Calu3 (cell line): ENCODE data around the gene KCNH4. TPM values are rescaled to one million over a fixed set of nuclear protein-coding genes. Genes with fewer than 3 reads are reported as not detected.
"Not testable (repeated sequence)": the region's sequence is repeated elsewhere in the genome, so short reads cannot be mapped to it uniquely, and the experiment has no call there.

Experiments used
- BruUV-seq: library from RNA; stranded (reverse); fragments of 400-500 nt; replicated peaks from 2 replicates; lab custom pipeline; 2021; lab: Mats Ljungman, UMichigan
- CTCF ChIA-PET: fragments of 300-600 bp; sonication (Branson Sonifier 250); formaldehyde crosslinking; loops from one replicate; lab custom pipeline; 2022; ENCODE audit warnings: antibody characterized with exemption; lab: Charles Lee
- DNase-seq: peaks from one replicate; pipeline ENCODE4 v3.0.0; 2022
- H3K27ac Mint-ChIP-seq: one replicate; pipeline ENCODE4 v1.8.0; 2022; ENCODE audit warnings: mixed read lengths; ENCODE audit not compliant: unreplicated experiment
- H3K27me3 Mint-ChIP-seq: one replicate; pipeline ENCODE4 v1.8.0; 2022; ENCODE audit warnings: mixed read lengths; ENCODE audit not compliant: unreplicated experiment
- H3K36me3 Mint-ChIP-seq: one replicate; pipeline ENCODE4 v1.8.0; 2022; ENCODE audit warnings: mild to moderate bottlenecking, moderate library complexity, mixed read lengths; ENCODE audit not compliant: insufficient read depth, unreplicated experiment
- H3K4me1 Mint-ChIP-seq: one replicate; pipeline ENCODE4 v1.8.0; 2022; ENCODE audit warnings: mild to moderate bottlenecking, low read depth, mixed read lengths; ENCODE audit not compliant: unreplicated experiment
- H3K4me3 Mint-ChIP-seq: one replicate; pipeline ENCODE4 v1.8.0; 2022; ENCODE audit warnings: mild to moderate bottlenecking, low read depth, moderate library complexity, mixed read lengths; ENCODE audit not compliant: unreplicated experiment
- H3K9me3 Mint-ChIP-seq: one replicate; pipeline ENCODE4 v1.8.0; 2022; ENCODE audit warnings: low read depth, mixed read lengths; ENCODE audit not compliant: unreplicated experiment
- CTCF ChIP-seq: fragments of 200-600 bp; IDR thresholded peaks from one replicate; pipeline ENCODE4 v1.8.0; 2022; ENCODE audit warnings: antibody characterized with exemption; ENCODE audit not compliant: unreplicated experiment
- intact Hi-C: fragments of 100-400 bp; cut with micrococcal nuclease; formaldehyde crosslinking; loops from one replicate; pipeline ENCODE4 v1.10.0; 2022; ENCODE audit not compliant: unreplicated experiment
- total RNA-seq: library from RNA; stranded (reverse); gene quantifications from 2 replicates; pipeline ENCODE4 v1.2.3, GENCODE V29; 2022

The KCNH4 gene
- total RNA-seq, 1 experiment from 2014 or later = not detected

GRCh38 chr17:42142371-42142896, 38.5 kb downstream of the KCNH4 start:
- CTCF ChIA-PET = interaction anchor here (0.6 kb wide), 1 partner anchor 41 kb away, joined by 3 read pairs; no protein-coding TSS in a partner anchor
- Mint-ChIP-seq H3K4me1 (peaks cover 16% of the 10 kb centered on the region), H3K9me3 (no peaks in the 10 kb centered on the region), H3K4me3 (no peak overlapping the region), H3K27me3 (no peaks in the 10 kb centered on the region), H3K36me3 (peaks cover 53% of the 10 kb centered on the region), H3K27ac (no peak overlapping the region)
- intact Hi-C loops = no loop called here
- TF ChIP-seq CTCF = no peak
- no TSS peak for BruUV-seq
- no peak for DNase-seq

GRCh38 chr17:42141382-42141781, 39.6 kb downstream of the KCNH4 start:
- H3K4me3 Mint-ChIP-seq = no peak overlapping the region
- DNase-seq = no peak
- H3K36me3 Mint-ChIP-seq = peaks cover 60% of the 10 kb centered on the region
- H3K27me3 Mint-ChIP-seq = no peaks in the 10 kb centered on the region
- intact Hi-C loops = no loop called here
- TF ChIP-seq CTCF = no peak
- no TSS peak for BruUV-seq
- H3K4me1 Mint-ChIP-seq = peaks cover 25% of the 10 kb centered on the region
- H3K27ac Mint-ChIP-seq = no peak overlapping the region
- H3K9me3 Mint-ChIP-seq = no peaks in the 10 kb centered on the region
- CTCF ChIA-PET = interaction anchor here (0.5 to 1.0 kb wide), 2 partner anchors 12 to 1325 kb away, joined by 4 read pairs; no protein-coding TSS in a partner anchor

- intact Hi-C loops, H3K4me3 Mint-ChIP-seq, H3K27ac Mint-ChIP-seq, BruUV-seq, H3K9me3 Mint-ChIP-seq, H3K27me3 Mint-ChIP-seq, DNase-seq: not testable (repeated sequence)
- Mint-ChIP-seq H3K4me1 (peaks cover 31% of the 10 kb centered on the region), H3K36me3 (peaks cover 66% of the 10 kb centered on the region)
- CTCF ChIA-PET = interaction anchor here (1.0 to 1.1 kb wide), 2 partner anchors 13 to 28 kb away, joined by 4 read pairs; partner anchors contain the start of gene DHX58
Observed at GRCh38 chr17:42140690-42141089, 40.3 kb downstream of the KCNH4 start.

GRCh38 chr17:42138749-42139492, 42.0 kb downstream of the KCNH4 start:
- DNase-seq = no peak
- BruUV-seq = no TSS peak
- intact Hi-C loops = loop anchor here (10.0 kb wide), 1 partner anchor 136 kb away; the partner anchor contains the start of gene STAT5B
- H3K36me3 Mint-ChIP-seq = peaks cover 64% of the 10 kb centered on the region
- H3K27me3 Mint-ChIP-seq = no peaks in the 10 kb centered on the region
- peaks cover 40% of the 10 kb centered on the region for H3K4me1 Mint-ChIP-seq
- H3K27ac Mint-ChIP-seq = no peak overlapping the region
- TF ChIP-seq CTCF = no peak
- CTCF ChIA-PET = interaction anchor here (0.5 to 0.8 kb wide), 3 partner anchors 15 to 1974 kb away, joined by 3 to 7 read pairs (median 6); no protein-coding TSS in a partner anchor
- H3K4me3 Mint-ChIP-seq = no peak overlapping the region
- H3K9me3 Mint-ChIP-seq = no peaks in the 10 kb centered on the region
